HG03378 (cell line): ENCODE measurements around the gene CPM.
"Not testable (repeated sequence)": the region's sequence is repeated elsewhere in the genome, so short reads cannot be mapped to it uniquely, and the experiment has no call there.

Source experiments
- ATAC-seq: cut with Tn5 transposase; IDR thresholded peaks from one replicate; pipeline ENCODE4 v1.9.1; 2021; ENCODE audit warnings: mild to moderate bottlenecking, moderate library complexity; ENCODE audit not compliant: unreplicated experiment

Gene CPM

DNA sequence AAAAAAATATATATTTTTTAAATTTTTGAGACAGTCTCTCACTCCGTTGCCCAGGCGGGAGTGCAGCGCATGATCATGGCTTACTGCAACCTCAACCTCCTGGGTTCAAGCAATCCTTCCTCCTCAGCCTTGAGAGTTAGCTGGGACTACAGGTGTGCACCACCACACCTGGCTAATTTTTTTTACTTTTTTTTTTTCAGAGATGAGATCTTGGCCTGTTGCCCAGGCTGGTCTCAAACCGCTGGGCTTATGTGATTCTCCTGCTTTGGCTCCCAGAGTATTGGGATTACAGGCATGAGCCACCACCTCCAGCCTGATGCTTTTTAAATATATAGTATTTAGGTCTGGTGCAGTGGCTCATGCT lies 100.5 kb downstream of the CPM start:
- no peak for ATAC-seq

DNA sequence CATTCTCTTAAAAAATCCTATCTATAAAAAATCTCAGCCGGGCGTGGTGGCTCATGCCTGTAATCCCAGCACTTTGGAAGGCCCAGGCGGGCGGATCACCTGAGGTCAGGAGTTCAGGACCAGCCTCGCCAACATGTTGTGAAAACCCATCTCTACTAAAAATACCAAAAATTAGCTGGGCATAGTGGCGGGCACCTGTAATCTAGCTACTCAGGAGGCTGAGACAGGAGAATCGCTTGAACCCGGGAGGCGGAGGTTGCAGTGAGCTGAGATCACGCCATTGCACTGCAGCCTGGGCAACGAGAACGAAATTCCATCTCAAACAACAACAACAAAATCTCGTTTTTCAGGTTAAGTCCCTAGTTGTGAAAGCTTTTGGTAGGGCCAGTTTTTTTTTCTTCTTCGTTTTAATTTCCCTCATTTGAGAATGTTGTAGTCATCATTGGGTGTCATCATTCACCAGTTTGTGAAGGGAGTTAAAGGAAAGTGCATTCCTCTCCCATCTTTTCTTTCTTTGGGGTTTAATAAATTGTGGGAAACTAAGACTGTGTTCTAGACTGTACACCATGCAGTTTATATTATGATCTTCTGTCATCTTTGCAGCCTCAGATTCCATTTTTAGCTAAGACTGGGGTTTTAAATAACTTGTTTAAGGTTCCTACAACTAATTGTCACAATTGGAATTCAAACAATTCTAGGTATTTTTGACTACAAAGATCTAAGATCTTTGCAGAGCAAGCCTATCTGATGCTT lies 101.0 kb downstream of the CPM start:
- no peak for ATAC-seq

DNA sequence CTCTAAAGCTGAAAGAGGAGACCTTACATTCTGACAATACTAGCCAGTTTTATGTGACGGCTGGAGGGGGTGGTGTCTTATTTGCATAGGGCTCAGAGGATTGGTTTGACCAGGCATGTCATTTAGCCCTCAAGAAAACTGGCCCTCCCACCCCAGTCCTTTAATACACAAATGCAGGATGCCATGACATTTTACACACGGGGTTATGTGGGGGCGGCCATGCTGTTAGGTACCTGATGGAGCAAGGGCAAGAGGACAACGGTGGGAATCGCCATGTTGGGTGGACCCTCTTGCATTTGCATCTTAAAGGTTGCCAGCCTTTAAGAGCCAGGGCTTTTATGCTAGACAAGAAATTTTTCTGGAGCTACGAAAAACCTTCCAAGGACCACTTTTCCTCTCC lies 101.7 kb downstream of the CPM start:
- ATAC-seq, result no peak

DNA sequence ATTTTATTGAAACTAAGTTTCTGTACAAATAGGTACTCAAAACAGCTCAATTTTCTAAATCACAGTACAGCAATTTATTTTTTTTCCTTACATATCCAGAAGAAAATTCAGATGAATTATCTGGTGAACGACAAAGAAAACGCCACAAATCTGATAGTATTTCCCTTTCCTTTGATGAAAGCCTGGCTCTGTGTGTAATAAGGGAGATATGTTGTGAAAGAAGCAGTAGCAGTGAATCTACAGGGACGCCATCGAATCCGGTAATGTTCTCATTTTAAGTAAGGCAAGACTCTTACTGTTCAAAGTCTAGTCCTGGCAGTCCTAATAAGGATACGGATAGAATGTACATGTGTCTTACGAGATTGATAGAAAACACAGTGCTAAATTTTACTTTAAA lies 104.3 kb downstream of the CPM start:
- ATAC-seq, result no peak

DNA sequence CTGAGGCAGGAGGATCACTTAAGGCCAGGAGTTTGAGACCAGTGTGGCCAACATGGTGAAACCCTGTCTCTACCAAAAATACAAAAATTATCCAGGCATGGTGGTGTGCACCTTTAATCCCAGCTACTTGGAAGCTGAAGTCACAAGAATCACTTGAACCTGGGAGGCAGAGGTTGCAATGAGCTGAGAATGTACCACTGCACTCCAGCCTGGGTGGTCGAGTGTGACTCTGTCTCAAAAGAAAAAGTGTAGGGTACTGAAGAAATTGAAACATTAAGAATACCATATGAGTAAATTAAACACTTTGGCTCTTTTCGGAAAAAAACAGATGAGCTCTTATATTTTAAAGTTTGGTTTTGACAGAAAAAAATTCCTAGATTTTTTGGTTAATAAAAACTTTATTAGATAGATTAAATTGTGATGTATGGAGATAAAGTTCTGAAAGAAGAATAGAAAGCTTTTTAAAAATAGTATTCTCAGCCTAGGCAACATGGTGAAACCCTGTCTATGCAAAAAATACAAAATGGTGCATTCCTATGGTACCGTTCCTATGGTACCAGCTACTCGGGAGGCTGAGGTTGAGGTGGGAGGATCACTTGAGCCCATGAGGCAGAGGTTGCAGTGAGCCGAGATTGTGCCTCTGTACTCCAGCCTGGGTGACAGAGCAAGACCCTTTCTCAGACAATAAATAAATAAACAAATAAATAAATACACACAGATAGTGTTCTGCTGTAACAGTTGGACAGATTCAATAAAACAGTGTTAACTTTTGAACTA lies 104.9 kb downstream of the CPM start:
- ATAC-seq, result no peak

DNA sequence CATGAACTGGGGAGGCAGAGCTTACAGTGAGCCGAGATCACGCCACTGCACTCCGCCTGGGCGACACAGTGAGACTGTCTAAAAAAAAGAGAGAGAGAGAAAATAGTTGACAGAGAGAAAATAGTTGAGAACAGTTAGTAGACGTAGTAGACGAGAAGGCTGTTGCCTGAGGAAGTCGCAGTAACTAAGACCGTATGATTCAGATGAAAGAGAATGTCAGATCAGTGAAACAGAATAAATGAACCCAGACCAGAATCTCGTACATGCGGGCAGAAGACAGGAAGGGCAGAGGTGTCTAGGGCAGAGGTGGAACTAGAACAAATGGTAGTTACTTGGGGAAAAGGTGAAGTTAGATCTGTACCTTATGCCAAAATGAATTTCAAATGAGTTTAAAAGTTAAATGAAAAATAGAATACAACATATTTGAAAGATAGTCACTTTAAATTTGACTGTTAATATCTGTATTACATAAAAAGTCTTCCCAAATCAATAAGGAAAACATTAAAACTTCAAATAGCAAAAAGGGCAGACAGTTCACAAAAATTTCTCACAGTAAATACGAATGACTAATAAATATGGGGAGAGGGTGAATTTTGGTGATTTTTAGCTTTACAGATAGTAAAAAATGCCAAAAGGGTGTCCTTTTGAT lies 107.3 kb downstream of the CPM start:
- ATAC-seq, result no peak

DNA sequence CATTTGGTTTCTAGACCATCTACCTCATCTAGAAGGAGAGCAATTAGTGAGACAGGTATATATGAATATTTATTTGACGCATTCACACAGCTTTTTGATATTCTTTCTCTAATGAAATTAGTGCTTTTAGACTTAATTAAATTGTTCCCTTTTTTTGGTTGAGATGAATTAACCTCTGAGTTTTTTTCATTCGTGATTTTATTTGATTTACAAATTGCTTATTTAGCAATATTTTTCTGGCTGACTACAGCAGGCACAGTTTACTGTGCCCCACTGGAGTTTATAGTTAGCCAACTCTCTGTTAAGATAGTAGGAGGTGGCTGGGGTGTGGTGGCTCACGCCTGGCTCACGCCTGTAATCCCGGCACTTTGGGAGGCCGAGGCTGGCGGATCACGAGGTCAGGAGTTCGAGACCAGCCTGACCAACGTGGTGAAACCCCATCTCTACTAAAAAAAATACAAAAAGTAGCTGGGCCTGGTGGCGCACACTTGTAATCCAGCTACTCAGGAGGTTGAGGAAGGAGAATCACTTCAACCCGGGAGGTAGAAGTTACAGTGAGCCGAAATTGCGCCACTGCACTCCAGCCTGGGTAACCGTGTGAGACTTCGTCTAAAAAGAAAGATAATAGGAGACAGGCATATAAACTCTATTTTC lies 108.2 kb downstream of the CPM start:
- no peak for ATAC-seq

DNA sequence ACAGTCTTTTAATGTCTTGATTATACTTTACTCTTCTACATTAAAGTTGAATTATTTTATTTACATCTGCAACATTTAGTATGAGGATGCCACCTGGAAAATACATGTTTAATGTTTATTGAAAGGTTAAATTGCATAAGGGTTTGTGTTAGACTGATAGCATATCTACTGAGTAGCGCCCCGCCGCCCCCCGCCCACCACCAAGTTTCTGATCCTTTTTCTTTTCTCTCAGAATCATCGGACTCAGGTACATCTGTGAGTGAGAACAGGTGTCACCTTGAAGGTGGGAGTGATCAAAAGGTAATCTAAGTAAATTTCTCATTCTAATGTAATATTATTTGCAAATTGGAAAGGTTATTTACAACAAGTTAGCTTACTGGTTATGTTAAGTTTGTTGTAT lies 108.8 kb downstream of the CPM start:
- ATAC-seq, result no peak

DNA sequence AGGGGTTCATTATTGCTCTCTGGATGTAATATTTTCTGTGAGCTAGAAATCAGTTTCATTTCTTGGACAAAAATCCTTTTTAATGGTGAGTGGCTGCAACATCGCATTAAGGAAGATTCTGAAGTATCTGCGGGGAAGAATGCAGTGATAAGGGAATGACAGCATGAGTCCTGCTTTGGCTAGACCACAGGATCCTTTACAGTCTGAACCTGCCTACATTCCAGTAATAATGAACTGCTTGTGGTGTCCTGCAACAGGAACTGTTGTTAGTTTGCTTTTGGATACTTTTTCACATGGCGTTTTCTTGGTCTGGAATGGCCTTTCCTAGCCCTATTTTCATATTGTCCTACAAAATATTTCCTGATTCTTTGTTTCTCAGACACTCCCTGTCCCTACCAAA lies 109.3 kb downstream of the CPM start:
- ATAC-seq, result no peak

DNA sequence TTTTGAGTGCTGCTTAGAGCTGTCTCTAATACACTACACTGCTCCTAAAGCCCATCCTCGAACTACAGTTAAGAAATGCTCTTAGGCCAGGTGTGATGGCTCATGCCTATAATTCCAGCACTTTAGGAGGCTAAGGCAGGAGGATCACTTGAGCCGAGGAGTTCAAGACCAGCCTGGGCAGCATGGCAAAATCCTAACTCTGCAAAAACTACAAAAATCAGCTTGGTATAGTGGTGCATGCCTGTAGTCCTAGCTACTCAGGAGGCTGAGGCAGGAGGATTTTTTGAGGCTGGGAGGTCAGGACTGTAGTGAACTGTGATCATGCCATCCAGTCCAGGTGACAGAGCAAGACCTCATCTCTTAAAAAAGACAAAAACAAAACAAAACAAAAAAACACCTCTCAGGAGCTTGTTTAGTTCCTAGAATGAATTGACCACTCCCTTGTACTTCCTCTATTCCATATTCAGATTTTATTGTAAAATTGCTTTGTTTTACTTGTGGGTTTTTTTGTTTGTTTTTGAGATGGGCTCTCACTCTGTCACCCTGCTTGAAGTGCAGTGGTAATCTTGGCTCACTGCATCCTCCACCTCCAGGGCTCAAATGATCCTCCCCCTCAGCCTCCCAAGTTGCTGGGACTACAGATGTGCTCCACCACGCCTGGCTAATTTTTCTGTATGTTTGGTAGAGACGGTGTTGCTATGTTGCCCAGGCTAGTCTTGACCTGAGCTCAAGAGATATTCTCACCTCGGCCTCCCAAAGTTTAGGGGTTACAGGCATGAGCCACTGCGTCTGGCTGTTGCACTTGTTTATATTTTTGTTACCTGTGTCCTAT lies 111.4 kb downstream of the CPM start:
- ATAC-seq, result no peak

DNA sequence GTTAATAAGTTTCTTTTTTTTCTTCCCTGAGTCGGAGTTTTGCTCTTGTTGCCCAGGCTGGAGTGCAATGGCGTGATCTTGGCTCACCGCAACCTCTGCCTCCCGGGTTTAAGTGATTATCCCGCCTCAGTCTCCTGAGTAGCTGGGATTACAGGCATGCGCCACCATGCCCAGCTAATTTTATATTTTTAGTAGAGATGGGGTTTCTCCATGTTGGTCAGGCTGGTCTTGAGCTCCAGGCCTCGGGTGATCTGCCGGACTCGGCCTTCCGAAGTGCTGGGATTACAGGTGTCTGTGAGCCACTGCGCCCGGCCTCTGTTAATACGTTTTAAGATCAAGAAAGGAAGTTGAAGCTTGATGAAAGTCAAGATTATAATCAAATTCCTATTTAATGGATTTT lies 113.5 kb downstream of the CPM start:
- not testable (repeated sequence) for ATAC-seq

DNA sequence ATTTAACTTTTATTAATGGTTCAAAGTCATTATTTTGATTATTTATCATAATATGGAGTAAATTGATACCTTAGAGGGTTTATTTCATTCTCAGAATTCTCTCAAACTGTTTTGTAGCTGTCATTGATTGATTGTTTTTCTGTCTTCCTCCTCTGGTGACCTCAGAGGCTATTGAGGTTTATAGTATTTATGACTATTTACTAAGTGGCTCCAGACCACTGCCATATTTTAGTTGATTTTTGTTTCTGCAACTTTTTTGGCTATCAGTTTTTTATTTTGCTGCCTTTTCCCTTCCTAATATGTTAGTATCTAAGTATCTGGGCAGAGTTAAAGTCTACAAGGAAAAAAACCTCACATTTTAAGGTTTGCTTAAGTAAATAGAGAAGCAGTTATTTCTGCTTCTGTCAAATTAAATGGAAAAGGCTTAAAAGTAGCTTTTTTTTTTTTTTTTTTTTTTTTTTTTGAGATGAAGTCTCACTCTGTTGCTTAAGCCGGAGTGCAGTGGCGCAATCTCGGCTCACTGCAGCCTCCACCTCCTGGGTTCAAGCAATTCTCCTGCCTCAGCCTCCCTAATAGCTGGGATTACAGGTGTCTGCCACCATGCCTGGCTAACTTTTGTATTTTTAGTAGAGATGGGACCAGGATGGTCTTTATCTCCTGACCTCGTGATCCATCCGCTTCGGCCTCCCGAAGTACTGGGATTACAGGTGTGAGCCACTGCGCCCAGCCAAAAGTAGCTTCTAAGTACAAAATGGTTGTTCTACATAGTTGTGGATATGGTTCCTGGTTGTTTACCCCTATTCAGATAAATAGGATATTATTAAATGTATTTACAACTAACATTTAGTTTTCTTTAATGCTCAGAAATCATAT lies 116.8 kb downstream of the CPM start:
- ATAC-seq, result no peak

DNA sequence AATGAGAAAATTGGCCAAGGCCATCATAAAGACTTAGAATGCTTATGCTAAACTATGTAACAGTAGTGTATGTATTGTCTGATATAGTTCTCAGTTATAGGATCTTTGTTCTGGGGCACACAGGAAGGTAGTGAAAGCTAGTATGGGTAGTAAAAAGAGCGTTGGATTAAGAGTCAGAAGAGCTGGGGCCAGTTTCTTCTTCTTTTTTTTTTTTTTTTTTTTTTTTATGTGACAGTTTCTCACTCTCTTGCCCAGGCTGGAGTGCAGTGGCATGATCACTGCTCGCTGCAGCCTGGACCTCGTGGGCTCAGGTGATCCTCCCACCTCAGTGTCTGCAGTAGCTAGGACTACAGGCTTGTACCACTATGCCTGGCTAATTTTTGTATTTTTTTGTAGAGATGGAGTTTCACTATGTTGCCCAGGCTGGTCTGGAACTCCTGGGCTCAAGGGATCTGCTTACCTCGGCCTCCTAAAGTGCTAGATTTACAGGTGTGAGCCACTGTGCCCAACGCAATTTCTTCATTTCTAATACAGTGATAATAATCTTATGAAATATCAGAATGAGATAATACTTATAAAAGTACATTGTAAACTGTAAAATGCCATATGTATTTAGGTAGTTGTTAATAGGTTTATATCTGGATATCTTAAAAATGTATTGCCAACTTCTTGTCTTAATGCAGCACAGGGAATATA lies 117.6 kb downstream of the CPM start:
- ATAC-seq, result no peak

DNA sequence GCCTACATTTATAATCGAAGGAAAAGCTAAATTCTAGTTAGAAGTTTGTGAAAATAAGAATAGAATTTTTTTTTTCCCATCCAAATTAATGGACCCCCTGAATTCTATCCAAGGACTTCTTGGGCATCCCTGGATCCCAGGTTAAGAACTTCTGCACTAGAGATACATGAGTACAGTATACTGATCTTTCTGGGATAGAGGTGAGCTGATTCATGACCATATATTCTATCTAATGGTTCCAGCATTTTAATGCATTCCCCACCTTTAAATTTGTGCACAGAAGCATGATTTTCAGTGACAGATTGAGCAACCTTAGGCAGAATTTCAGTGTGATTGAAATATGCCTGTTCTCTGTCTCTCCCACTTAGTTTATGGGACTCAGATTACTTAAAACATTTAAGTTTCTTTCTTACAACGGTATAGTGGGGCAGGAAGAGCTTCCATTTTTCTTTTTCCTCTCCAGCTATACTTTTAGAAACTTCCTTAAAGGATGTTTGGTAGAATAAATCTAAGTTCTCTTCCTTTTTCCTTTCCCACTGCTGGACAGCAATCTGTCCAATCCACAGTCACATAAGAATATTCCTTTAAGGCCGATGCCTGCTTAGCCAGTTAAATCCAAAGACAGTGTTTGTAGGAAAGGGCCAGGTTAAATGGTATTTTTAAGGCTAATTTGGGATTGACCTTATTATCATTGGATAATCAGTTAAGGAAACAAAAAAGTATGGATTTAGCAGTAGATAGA lies 118.3 kb downstream of the CPM start:
- ATAC-seq, result no peak

DNA sequence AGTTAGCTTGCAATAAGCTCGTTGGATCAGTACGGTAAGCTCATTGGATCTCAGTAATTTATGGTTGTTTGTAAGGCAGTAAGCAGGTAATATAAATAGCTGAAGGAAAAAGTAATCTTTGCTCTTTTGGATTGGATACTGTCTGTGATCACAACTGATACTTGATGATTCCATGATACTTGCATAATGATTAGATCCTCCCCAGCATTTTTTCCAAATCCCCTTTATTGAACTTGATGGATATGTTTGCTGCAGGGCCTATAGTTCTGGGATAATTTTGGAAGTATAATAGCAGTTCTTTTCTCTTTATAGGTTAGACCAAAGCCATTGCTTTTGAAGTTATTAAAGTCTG lies 119.8 kb downstream of the CPM start:
- no peak for ATAC-seq

DNA sequence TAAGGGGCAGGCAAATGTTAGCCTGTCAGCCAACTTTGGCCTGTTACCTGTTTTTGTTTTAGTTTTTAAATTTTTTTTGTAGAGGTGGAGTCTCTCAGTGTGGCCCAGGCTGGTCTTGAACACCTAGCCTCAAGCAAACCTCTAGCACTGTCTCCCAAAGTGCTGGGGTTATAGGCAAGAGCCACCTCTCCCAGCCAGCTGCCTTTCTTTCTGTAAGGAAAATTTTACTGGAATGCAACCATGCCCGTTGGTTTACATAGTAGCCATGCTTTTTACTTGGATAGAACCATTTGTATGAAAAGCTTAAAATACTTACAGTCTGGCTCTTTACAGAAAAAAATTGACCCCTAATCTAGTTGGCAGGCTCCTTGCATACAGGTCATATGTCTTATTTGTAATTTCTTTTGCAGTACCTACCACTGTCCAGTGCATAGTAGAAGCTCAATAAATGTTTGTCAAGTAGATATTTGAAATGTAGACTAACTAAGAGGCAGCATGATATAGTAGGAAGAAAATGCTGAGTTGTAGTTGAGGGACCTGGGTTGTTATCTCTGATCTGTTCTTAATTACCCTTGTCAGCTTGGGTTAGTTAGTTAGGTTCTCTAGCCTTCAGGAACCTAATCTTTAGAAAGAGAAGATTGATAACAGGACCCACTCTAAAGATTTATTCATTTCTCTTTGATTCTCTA lies 120.3 kb downstream of the CPM start:
- no peak for ATAC-seq

DNA sequence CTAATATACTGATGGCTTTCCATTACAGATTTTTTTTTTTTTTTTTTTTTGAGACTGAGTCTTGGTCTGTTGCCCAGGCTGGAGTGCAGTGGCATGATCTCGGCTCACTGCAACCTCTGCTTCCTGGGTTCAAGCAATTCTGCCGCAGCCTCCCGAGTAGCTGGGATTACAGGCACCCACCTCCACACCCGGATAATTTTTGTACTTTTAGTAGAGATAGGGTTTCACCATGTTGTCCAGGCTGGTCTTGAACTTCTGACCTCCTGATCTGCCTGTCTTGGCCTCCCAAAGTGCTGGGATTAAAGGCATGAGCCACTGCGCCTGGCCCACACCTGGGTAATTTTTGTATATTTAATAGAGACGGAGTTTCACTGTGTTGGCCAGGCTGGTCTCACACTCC lies 121.4 kb downstream of the CPM start:
- not testable (repeated sequence) for ATAC-seq

DNA sequence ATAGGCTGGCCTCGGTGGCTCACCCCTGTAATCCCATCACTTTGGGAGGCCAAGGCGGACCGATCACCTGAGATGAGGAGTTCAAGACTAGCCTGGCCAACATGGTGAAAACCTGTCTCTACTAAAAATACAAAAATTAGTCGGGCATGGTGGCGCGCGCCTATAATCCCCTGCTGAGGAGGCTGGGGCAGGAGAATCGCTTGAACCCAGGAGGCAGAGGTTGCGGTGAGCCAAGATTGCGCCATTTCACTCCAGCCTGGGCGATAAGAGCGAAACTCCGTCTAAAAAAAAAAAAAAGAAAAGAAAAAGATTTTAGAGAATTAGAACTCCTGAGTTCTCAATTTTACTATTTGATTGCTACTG lies 123.0 kb downstream of the CPM start:
- ATAC-seq, result not testable (repeated sequence)
